Activated T-cell treated with anti-CD3 and anti-CD28 coated beads for 48 hours (primary cell): ENCODE results near the gene PAK5.

Experiments used
- DNase-seq: peaks from one replicate; pipeline ENCODE4 v3.0.0-alpha.2; 2020; ENCODE audit warnings: low read depth

The PAK5 gene

GRCh38 chr20:9789131-9789530 lies 49.7 kb downstream of the PAK5 start:
- DNase-seq = no peak

GRCh38 chr20:9775176-9775575 lies 63.7 kb downstream of the PAK5 start:
- DNase-seq = no peak

- DNase-seq = no peak
Observed at GRCh38 chr20:9769954-9770353, 68.9 kb downstream of the PAK5 start.

- no peak for DNase-seq
Observed at GRCh38 chr20:9761476-9761875, 77.4 kb downstream of the PAK5 start.

- no peak for DNase-seq
Observed at GRCh38 chr20:9759392-9759791, 79.5 kb downstream of the PAK5 start.

GRCh38 chr20:9758752-9759151 lies 80.1 kb downstream of the PAK5 start:
- DNase-seq = no peak

- no peak for DNase-seq
Observed at GRCh38 chr20:9756660-9757059, 82.2 kb downstream of the PAK5 start.

- DNase-seq = no peak
Observed at GRCh38 chr20:9755301-9755700, 83.6 kb downstream of the PAK5 start.

- no peak for DNase-seq
Observed at GRCh38 chr20:9744551-9744950, 94.3 kb downstream of the PAK5 start.

GRCh38 chr20:9743871-9744270 lies 95.0 kb downstream of the PAK5 start:
- no peak for DNase-seq

GRCh38 chr20:9742821-9743220 lies 96.1 kb downstream of the PAK5 start:
- no peak for DNase-seq

GRCh38 chr20:9741996-9742395 lies 96.9 kb downstream of the PAK5 start:
- DNase-seq = no peak

GRCh38 chr20:9740486-9740885 lies 98.4 kb downstream of the PAK5 start:
- no peak for DNase-seq

GRCh38 chr20:9739991-9740390 lies 98.9 kb downstream of the PAK5 start:
- DNase-seq = no peak

- DNase-seq = no peak
Observed at GRCh38 chr20:9736373-9736772, 102.5 kb downstream of the PAK5 start.

- DNase-seq = no peak
Observed at GRCh38 chr20:9723501-9724202, 115.2 kb downstream of the PAK5 start.

- no peak for DNase-seq
Observed at GRCh38 chr20:9711872-9712271, 127.0 kb downstream of the PAK5 start.

GRCh38 chr20:9710685-9711084 lies 128.2 kb downstream of the PAK5 start:
- no peak for DNase-seq

- DNase-seq = no peak
Observed at GRCh38 chr20:9705722-9706476, 133.0 kb downstream of the PAK5 start.

GRCh38 chr20:9699181-9699580 lies 139.7 kb downstream of the PAK5 start:
- no peak for DNase-seq

GRCh38 chr20:9689041-9689440 lies 149.8 kb downstream of the PAK5 start:
- DNase-seq = no peak

GRCh38 chr20:9686866-9687265 lies 152.0 kb downstream of the PAK5 start:
- no peak for DNase-seq

- DNase-seq = no peak
Observed at GRCh38 chr20:9686455-9686854, 152.4 kb downstream of the PAK5 start.

- DNase-seq = no peak
Observed at GRCh38 chr20:9686001-9686400, 152.9 kb downstream of the PAK5 start.
